ENCODE results near the gene ALDH18A1.

DNA sequence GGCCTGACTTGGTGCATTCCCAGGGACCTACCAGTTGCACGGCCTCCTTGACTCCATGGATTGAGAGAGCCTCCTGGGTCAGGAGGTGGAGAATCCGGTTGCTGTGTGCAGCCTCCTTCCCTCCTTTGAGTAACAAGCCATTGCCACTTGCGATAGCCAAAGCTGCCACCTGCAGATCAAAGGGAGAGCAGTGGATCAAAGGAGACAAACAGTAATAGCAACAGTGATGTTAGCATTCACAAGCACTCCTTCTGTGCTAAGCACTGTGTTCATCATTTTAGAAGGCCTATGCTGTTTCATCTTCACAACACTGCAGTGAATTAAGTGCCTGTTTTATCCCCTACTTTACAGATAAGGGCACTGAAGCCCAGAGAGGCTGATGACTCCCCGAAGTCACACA, 40.1 kb downstream of the ALDH18A1 start:
- TF ChIP-seq CTCF (IDR thresholded peaks at IDR 0.05) = no peak
- TF ChIP-seq POLR2A (IDR thresholded peaks at IDR 0.05) = no peak

Data from body of pancreas (tissue), 4 donors.